ENCODE measurements around the gene ANO3. TPM values are rescaled to one million over a fixed set of nuclear protein-coding genes. Genes with fewer than 3 reads are reported as not detected.

Gene ANO3
- total and polyA plus RNA-seq, 2 donors (not counting 1 experiment from before 2014, with no cell fraction given): not detected

GRCh38 chr11:26541870-26542269, 209.9 kb downstream of the ANO3 start:
- Mint-ChIP-seq H3K27ac (no peak overlapping the region), H3K4me3 (no peak overlapping the region), H3K9me3 (ENCODE audit: insufficient read depth) (peaks cover 2% of the 10 kb centered on the region), H3K27me3 (no peaks in the 10 kb centered on the region), H3K4me1 (no peaks in the 10 kb centered on the region)
- ATAC-seq (ENCODE audit: low read depth) (no peak), DNase-seq (no peak)
- Histone ChIP-seq H3K4me1 (ENCODE audit: control insufficient read depth in 2 of 2, insufficient read depth in 2 of 2, low read length in 2 of 2) (no peaks in the 10 kb centered on the region), H3K4me3 (ENCODE audit: control extremely low read depth in 1 of 5, extremely low read depth in 1 of 5, insufficient read depth in 1 of 5, low read depth in 2 of 5, low read length in 4 of 5) (no peak overlapping the region), H3K9ac (ENCODE audit: low read length) (no peak overlapping the region), H3K36me3 (replicated peaks in 1 of 2; ENCODE audit: control extremely low read depth in 1 of 2, control insufficient read depth in 1 of 2, extremely low read depth in 1 of 2, insufficient read depth in 2 of 2, low read length in 1 of 2) (no peaks in the 10 kb centered on the region), H2AFZ (ENCODE audit: insufficient read depth, low read depth, low read length, poor library complexity, severe bottlenecking) (no peak overlapping the region), H3K27me3 (replicated peaks in 1 of 4; ENCODE audit: control extremely low read depth in 1 of 4, control insufficient read depth in 3 of 4, insufficient read depth in 4 of 4, low read length in 3 of 4) (no peaks in the 10 kb centered on the region), H4K20me1 (ENCODE audit: control insufficient read depth, insufficient read depth, low read length, poor library complexity, severe bottlenecking) (no peaks in the 10 kb centered on the region), H3K27ac (ENCODE audit: low read length in 2 of 2) (no peak overlapping the region), H3K9me3 (ENCODE audit: control extremely low read depth in 1 of 3, control insufficient read depth in 2 of 3, insufficient read depth in 1 of 3, low read length in 2 of 3) (no peaks in the 10 kb centered on the region), H3K4me2 (replicated peaks; ENCODE audit: low read depth, low read length, poor library complexity, severe bottlenecking) (no peak overlapping the region), H3K79me2 (ENCODE audit: control insufficient read depth, insufficient read depth, low read length) (no peaks in the 10 kb centered on the region)
- ChIA-PET CTCF (no interaction called here), POLR2A (no interaction called here)
- TF ChIP-seq EZH2 (IDR thresholded peaks at IDR 0.05; ENCODE audit: borderline replicate concordance, insufficient read depth, low read depth, low read length, poor library complexity, severe bottlenecking) (no peak), CTCF (IDR thresholded peaks at IDR 0.05) (no peak)
- no CpG with 5 or more reads among the region's 2 CpGs for WGBS (ENCODE audit: insufficient coverage)
- intact Hi-C loops (cut with micrococcal nuclease): no loop called here

- TF ChIP-seq EZH2 (IDR thresholded peaks at IDR 0.05; ENCODE audit: borderline replicate concordance, insufficient read depth, low read depth, low read length, poor library complexity, severe bottlenecking) (no peak), CTCF (IDR thresholded peaks at IDR 0.05) (no peak)
- ATAC-seq (ENCODE audit: low read depth): no peak
- no peaks in the 10 kb centered on the region for H3K4me1 Mint-ChIP-seq
- no peaks in the 10 kb centered on the region for H3K9me3 Mint-ChIP-seq (ENCODE audit: insufficient read depth)
- Histone ChIP-seq H3K36me3 (replicated peaks in 1 of 2; ENCODE audit: control extremely low read depth in 1 of 2, control insufficient read depth in 1 of 2, extremely low read depth in 1 of 2, insufficient read depth in 2 of 2, low read length in 1 of 2) (no peaks in the 10 kb centered on the region), H3K79me2 (ENCODE audit: control insufficient read depth, insufficient read depth, low read length) (no peaks in the 10 kb centered on the region), H3K9me3 (ENCODE audit: control extremely low read depth in 1 of 3, control insufficient read depth in 2 of 3, insufficient read depth in 1 of 3, low read length in 2 of 3) (no peaks in the 10 kb centered on the region), H3K4me2 (replicated peaks; ENCODE audit: low read depth, low read length, poor library complexity, severe bottlenecking) (no peak overlapping the region), H3K27me3 (replicated peaks in 1 of 4; ENCODE audit: control extremely low read depth in 1 of 4, control insufficient read depth in 3 of 4, insufficient read depth in 4 of 4, low read length in 3 of 4) (no peaks in the 10 kb centered on the region), H4K20me1 (ENCODE audit: control insufficient read depth, insufficient read depth, low read length, poor library complexity, severe bottlenecking) (no peaks in the 10 kb centered on the region), H2AFZ (ENCODE audit: insufficient read depth, low read depth, low read length, poor library complexity, severe bottlenecking) (no peak overlapping the region), H3K9ac (ENCODE audit: low read length) (no peak overlapping the region), H3K4me1 (ENCODE audit: control insufficient read depth in 2 of 2, insufficient read depth in 2 of 2, low read length in 2 of 2) (no peaks in the 10 kb centered on the region), H3K27ac (ENCODE audit: low read length in 2 of 2) (no peak overlapping the region), H3K4me3 (ENCODE audit: control extremely low read depth in 1 of 5, extremely low read depth in 1 of 5, insufficient read depth in 1 of 5, low read depth in 2 of 5, low read length in 4 of 5) (no peak overlapping the region)
- ChIA-PET POLR2A (no interaction called here), CTCF (no interaction called here)
- WGBS (ENCODE audit: insufficient coverage): 33% methylated on average over 1 of the region's 2 CpGs
- intact Hi-C loops (cut with micrococcal nuclease): no loop called here
- no peak for DNase-seq
- H3K27ac Mint-ChIP-seq: no peak overlapping the region
- H3K4me3 Mint-ChIP-seq: no peak overlapping the region
- H3K27me3 Mint-ChIP-seq: no peaks in the 10 kb centered on the region
These were observed 217.2 kb downstream of the ANO3 start for GRCh38 chr11:26549176-26549575.
